ENCODE measurements around the gene THTPA.
"Not testable (repeated sequence)": the region's sequence is repeated elsewhere in the genome, so short reads cannot be mapped to it uniquely, and the experiment has no call there.

The THTPA gene

DNA sequence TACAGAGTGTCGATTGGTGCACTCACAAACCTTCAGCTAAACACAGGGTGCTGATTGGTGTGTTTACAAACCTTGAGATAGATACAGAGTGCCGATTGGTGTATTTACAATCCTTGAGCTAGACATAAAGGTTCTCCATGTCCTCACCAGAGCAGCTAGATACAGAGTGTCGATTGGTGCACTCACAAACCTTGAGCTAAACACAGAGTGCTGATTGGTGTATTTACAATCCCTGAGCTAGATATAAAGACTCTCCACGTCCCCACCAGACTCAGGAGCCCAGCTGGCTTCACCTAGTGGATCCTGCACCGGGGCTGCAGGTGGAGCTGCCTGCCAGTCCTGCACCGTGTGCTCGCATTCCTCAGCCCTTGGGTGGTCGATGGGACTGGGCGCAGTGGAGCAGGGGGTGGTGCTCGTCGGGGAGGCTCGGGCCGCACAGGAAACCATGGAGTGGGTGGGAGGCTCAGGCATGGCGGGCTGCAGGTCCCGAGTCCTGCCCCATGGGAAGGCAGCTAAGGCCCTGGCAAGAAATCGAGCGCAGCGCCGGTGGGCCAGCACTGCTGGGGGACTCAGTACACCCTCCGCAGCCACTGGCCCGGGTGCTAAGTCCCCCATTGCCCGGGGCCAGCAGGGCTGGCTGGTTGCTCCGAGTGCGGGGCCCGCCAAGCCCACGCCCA lies 28.6 kb downstream of the THTPA start:
- not testable (repeated sequence) for DNase-seq

- peak; percentile 78 for DNase-seq
These were observed 33.0 kb downstream of the THTPA start for GRCh38 chr14:23588884-23589598.

DNA sequence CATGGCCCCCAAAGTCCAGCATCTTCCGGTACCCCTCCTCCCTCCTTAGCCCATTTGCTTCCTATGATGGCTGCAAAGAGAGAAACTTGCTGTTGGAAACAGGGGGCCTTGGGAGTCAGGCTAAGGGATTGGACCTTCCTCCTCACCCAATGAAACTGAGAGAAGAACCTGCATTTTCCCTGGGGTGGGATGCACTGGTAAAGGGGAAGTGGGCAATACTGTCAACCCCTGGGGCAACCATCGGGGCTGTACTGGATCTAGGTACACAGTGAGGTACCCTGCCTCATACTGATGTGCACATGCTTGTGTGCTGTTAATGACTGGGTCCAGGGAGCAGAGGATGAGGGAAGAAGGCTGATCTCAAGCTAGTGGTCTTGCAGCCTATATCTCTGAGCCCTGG lies 33.5 kb downstream of the THTPA start:
- no peak for DNase-seq

DNA sequence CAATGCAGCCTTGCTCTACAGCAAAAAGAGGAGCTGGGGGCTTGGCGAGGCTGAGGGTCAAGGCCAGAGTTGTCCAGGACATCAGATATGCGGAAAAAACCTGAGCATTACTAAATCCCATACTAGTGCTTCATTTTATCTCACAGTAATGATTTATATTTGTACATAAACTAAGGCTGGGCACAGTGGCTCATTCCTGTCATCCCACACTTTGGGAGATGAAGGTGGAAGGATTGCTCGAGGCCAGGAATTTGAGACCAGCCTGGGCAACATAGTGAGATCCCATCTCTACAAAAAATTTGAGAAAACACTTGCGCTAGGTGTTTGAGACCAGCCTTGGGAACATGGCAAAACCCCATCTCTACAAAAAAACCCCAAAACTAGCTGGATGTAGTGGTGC lies 34.1 kb downstream of the THTPA start:
- no peak for DNase-seq

DNA sequence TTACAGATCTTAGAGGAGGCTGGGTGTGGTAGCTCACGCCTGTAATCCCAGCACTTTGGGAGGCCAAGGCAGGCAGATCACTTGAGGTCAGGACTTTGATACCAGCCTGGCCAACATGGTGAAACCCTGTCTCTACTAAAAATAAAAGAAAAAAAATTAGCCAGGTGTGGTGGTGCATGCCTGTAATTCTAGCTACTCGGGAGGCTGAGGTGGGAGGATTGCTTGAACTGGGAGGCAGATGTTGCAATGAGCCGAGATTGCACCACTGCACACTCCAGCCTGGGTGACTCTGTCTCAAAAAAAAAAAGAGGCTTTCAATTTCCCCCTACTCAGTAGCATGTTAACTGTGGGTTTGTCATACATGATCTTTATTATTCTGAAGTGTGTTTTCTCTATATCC lies 38.1 kb downstream of the THTPA start:
- not testable (repeated sequence) for DNase-seq

DNA sequence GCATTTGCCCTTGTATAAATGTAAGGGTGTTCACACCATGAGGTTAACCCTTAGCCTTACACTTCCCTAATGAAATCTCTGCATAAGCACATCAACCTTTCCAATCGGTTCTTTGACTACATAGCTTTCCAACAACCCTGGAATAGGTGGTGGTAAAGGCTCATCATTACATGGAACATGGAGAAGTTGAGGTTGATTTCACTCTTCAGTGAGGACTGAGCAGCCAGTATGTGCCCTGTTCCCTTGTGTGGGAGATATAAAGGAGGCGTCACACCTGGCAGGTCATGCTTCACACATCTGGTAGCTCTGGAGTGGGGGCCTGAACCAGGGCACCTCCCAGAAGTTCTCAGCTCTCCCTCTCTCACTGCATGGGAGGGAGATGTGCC lies 44.2 kb downstream of the THTPA start:
- no peak for DNase-seq

DNA sequence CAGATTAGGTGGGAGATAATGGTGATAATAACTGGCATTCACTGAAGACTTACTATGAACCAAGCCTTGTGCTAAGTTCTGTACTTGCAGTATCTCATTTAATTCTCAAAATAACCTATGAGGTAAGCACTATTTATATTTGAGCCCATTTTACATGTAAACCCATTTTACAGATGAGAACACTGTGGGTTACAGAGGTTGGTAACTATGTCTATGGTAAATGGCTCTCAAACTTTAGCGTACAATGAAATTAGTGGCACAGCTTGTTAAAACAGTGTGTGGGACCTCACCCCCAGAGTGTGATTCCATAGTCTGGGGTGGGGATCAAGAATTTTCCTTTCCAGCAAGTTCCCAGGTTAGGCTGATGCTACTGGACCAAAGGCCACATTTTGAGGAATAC lies 44.7 kb downstream of the THTPA start:
- DNase-seq = no peak

GRCh38 chr14:23601424-23601823 lies 45.4 kb downstream of the THTPA start:
- DNase-seq = no peak

DNA sequence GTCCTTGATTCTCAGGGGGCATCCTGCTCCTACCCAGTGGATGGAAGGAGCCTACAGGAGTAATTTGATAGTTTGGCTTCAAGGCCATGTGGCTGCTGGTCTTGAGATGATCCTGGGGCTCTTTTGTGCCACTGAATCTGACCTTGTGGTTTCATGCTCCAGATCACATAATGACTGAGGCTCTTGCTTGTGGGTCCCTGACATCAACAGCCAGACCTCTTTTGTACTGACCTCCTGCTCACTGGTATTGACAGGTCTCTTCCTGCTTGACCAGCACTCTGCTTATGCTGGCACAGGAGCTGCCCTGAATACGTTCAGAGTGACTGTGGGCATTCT lies 45.7 kb downstream of the THTPA start:
- no peak for DNase-seq

DNA sequence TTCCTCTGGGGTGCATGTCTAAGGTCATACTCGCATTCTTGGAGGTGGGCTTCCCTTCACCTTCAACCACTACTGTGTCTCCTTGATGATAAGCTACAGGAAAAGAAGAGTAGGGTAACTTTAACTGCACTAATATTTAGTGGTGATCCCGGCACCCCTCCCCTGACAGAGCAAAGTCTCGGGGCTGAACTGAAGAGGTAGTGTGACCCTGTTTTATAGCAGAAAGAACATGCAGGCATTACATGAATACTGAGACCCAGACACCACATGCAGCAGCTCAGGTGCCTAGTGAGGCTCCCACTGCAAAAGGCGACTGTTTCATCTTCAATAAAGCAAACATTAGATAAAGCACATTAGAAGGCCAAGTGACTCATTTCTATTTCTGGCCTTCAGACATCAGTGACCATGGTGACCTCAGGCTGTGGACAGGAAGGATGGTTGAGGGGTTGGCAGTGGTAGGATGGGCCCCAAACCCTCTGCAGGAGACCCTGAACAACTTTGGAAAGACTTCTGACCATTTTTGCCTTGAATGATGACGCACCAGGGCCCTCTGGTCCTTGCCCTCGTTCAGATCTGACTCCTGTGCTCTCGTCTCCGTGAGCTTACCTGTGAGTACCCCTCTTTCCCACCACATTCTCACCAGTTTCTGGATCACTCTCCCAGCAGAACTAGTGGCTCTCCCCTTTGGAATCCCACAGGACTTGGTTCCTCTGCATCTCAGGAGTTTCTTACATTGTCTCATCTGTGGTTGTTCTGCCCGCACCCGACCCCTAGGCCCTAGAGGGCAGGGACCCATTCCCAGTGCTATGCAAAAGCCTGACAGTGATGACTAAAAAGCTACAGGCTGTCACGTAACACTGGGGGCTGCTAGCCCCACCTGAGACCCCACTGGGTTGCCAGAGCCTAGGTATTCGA lies 46.4 kb downstream of the THTPA start:
- DNase-seq = no peak

DNA sequence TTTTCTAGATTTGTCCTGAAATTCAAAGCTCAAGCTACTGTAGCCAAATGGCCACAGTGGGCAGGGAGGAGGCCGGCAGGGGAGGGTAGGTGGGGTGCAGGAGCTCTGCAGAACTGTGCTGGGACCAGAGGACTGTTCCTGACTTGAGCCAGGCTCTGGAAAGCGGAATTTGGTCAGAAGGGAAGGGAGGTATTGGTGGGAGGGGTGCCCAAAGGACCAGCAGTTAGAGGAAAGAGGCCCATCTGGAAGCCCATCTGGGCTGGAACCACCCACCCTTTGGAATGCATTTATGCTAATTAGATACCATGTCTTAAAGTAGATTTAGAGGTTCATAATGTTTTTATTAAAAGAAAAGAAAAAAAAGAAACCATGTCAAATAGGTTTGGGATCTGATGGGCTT lies 47.0 kb downstream of the THTPA start:
- DNase-seq = no peak

GRCh38 chr14:23604148-23604547 lies 48.1 kb downstream of the THTPA start:
- no peak for DNase-seq

DNA sequence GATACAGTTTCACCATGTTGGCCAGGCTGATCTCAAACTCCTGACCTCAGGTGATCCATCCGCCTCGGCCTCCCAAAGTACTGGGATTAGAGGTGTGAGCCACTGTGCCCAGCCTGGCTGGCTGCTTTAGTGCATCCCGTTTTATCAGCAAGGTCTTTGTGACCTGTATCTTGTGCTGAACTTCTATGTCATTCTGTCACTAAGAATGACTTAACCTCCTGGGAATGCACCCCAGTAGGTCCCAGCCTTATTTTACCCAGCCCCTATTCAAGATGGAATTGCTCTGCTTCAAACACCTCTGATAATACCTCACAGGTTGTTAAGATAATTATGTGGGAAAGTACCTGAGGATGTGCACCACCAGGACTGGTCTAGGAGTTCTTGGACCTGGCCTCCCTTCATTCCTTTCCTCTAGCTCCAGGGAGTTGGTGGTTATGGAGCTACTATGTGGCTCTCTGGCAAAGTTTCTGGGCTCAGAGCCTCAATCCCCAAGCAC lies 48.7 kb downstream of the THTPA start:
- DNase-seq = no peak

GRCh38 chr14:23605931-23606585 lies 50.0 kb downstream of the THTPA start:
- DNase-seq = no peak

- DNase-seq = no peak
These were observed 52.4 kb downstream of the THTPA start for GRCh38 chr14:23608454-23608853.

- DNase-seq = no peak
These were observed 52.9 kb downstream of the THTPA start for GRCh38 chr14:23609001-23609400.

DNA sequence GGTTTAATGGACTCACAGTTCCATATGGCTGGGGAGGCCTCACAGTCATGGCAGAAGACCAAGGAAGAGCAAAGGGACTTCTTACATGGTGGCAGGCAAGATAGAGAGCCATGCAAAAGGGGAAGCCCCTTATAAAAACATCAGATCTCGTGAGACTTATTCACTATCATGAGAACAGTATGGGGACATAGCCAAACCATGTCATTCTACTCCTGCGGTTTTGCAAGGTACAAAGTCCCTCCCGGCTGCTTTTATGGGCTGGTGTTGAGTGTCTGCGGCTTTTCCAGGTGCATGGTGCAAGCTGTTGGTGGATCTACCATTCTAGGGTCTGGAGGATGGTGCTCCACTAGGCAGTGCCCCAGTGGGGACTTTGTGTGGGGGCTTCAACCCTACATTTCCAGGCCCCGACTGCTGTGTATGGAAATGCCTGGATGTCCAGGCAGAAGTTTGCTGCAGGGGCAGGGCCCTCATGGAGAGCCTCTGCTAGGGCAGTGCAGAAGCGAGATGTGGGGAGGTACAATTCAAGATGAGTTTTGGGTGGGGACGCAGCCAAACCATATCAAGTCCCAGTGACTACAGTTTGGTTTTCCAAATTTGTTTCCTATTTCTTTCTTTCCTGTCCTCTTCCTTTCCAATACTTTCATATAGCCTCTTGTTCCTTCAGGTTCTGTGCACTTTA lies 53.5 kb downstream of the THTPA start:
- not testable (repeated sequence) for DNase-seq
